Measurements from ENCODE around the gene KRTAP3-3. TPM values are rescaled to one million over a fixed set of nuclear protein-coding genes. Genes with fewer than 3 reads are reported as not detected.

KRTAP3-3 gene
- total RNA-seq, 1 donor from 2014 or later: not detected

DNA sequence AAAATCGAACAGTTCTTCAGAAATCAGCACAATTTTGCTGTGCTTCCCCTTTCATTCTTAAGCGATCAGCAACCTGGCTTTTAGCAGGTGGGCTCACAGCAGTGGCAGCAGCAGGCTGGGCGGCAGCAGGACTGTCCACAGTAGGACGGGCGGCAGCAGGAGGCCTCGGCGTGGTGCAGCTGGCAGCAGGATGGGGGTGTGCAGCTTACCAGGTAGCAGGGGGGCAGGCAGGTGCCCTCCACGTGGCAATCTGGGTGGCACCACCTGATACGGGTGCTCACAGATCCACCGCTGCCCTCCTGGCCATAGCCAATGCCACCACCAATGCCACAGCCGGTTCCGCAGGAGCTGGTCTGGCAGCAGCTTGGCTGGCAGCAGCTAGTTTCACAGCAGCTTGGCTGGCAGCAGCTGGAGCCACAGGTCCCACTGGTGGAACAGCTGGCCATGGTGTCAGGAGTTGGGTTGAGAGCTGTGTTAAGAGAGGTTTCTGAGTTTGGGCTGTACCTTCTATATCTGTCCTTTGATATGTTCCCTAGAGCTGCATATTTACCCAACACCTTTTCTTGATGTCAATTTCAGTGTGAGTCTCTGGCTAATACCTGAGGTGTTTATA is 35.8 kb upstream of the KRTAP3-3 start, which contains the start of gene KRTAP1-4:
Gene KRTAP1-4, minus strand, starts transcription at position 563 of the 613 bp plus-strand sequence. Its CDS starts 117 bp downstream, at position 446.
- H3K4me3 ChIP-seq: no peak within 1 kb of the TSS
- DNase-seq (ENCODE audit: extremely low spot score in 2 of 2): no peak
- H3K27ac ChIP-seq: no peak within 1 kb of the TSS
- H3K4me1 ChIP-seq: peaks cover 9% of the 10 kb centered on the region
- intact Hi-C loops (cut with DNase I): no loop called here
- H3K36me3 ChIP-seq: no peaks in the 10 kb centered on the region
- H3K9me3 ChIP-seq: no peaks in the 10 kb centered on the region
- TF ChIP-seq POLR2AphosphoS5 (IDR thresholded peaks at IDR 0.05; ENCODE audit: insufficient read depth in 1 of 2, low read depth in 1 of 2) (no peak), POLR2A (IDR thresholded peaks at IDR 0.05) (no peak)
- TF ChIP-seq, protein P1, sequence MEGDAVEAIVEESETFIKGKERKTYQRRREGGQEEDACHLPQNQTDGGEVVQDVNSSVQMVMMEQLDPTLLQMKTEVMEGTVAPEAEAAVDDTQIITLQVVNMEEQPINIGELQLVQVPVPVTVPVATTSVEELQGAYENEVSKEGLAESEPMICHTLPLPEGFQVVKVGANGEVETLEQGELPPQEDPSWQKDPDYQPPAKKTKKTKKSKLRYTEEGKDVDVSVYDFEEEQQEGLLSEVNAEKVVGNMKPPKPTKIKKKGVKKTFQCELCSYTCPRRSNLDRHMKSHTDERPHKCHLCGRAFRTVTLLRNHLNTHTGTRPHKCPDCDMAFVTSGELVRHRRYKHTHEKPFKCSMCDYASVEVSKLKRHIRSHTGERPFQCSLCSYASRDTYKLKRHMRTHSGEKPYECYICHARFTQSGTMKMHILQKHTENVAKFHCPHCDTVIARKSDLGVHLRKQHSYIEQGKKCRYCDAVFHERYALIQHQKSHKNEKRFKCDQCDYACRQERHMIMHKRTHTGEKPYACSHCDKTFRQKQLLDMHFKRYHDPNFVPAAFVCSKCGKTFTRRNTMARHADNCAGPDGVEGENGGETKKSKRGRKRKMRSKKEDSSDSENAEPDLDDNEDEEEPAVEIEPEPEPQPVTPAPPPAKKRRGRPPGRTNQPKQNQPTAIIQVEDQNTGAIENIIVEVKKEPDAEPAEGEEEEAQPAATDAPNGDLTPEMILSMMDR (IDR thresholded peaks at IDR 0.05): no peak
- no peaks in the 10 kb centered on the region for H3K27me3 ChIP-seq

DNA sequence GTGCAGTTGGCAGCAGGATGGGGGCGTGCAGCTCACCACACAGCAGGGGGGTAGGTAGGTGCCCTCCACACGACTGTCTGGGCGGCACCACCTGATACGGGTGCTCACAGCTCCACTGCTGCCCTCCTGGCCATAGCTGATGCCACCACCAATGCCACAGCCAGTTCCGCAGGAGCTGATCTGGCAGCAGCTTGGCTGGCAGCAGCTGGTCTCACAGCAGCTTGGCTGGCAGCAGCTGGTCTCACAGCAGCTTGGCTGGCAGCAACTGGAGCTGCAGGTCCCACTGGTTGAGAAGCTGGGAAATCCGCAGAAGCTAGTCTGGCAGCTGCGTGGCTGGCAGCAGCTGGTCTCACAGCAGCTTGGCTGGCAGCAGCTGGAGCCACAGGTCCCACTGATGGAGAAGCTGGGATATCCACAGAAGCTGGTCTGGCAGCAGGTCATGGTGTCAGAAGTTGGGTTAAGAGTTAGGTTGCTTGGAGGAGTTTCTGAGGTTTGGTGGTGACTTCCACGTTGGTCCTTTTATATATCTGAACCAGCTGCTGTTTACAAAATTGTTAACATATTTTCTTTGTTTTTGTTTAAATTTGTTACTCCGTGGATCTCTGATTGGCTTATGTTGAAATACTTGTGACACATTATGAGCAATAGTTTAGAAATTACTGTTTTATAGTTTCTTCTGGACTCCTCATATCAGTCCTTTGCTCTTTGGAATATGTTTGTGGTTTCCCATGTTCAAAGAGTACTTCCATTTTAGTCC is 32.9 kb upstream of the KRTAP3-3 start, which contains the start of gene KRTAP1-5:
Gene KRTAP1-5, minus strand, starts transcription at position 494 of the 757 bp plus-strand sequence. Its CDS starts 53 bp downstream, at position 441.
- H3K27me3 ChIP-seq: no peaks in the 10 kb centered on the region
- no peaks in the 10 kb centered on the region for H3K36me3 ChIP-seq
- DNase-seq (ENCODE audit: extremely low spot score in 2 of 2): no peak
- H3K4me1 ChIP-seq: peaks cover 9% of the 10 kb centered on the region
- no peak within 1 kb of the TSS for H3K4me3 ChIP-seq
- intact Hi-C loops (cut with DNase I): no loop called here
- TF ChIP-seq POLR2AphosphoS5 (IDR thresholded peaks at IDR 0.05; ENCODE audit: insufficient read depth in 1 of 2, low read depth in 1 of 2): peak in 1 of 2 donors; percentile 58
- no peak for TF ChIP-seq POLR2A (IDR thresholded peaks at IDR 0.05)
- no peaks in the 10 kb centered on the region for H3K9me3 ChIP-seq
- peak within 1 kb of the TSS; percentile 48 for H3K27ac ChIP-seq

DNA sequence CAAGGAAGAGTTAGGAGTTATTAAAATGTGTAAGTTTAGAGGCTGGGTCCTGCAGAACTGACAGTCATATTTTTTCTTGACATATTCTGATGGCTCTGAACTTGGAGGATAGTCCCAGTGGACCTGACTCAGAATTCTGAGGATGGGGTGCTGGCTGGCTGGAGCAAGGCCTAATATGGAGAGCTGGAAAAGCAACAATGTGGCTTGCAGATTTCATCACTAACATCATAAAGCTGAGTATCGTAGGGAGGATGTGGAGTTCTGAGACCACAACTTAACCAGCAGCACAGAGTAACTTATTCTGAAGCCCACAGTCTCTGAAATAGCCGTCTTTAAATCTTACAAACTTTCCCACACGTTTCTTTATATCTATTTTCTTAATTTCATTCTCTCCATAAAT is 30.7 kb upstream of the KRTAP3-3 start:
- Histone ChIP-seq H3K36me3 (no peaks in the 10 kb centered on the region), H3K4me3 (no peak overlapping the region), H3K4me1 (peaks cover 9% of the 10 kb centered on the region), H3K27ac (no peak overlapping the region), H3K27me3 (no peaks in the 10 kb centered on the region), H3K9me3 (no peaks in the 10 kb centered on the region)
- intact Hi-C loops (cut with DNase I): no loop called here
- no peak for DNase-seq (ENCODE audit: extremely low spot score in 2 of 2)
- TF ChIP-seq, protein P1 (IDR thresholded peaks at IDR 0.05): no peak
- TF ChIP-seq POLR2A (IDR thresholded peaks at IDR 0.05) (no peak), POLR2AphosphoS5 (IDR thresholded peaks at IDR 0.05; ENCODE audit: insufficient read depth in 1 of 2, low read depth in 1 of 2) (no peak)

DNA sequence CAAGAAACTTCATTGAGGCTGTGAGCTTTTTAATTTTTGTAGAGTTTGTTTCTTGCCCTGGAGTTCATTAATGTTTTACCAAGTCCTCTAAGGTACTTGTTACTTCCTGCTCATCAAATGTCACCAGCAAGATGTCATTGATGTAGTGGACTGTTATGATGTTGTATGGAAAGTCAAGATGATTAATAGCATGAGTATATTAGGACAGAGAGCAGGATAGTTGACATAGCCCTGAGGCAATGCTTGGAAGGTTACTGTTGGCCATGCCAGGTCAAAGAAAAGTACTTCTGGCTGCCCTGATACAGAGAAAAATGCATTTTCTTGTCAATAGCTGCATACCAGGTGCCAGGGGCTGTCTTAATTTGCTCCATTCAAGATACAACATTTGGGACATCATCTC is 26.4 kb upstream of the KRTAP3-3 start:
- intact Hi-C loops (cut with DNase I): no loop called here
- no peaks in the 10 kb centered on the region for H3K4me1 ChIP-seq
- no peaks in the 10 kb centered on the region for H3K36me3 ChIP-seq
- no peaks in the 10 kb centered on the region for H3K27me3 ChIP-seq
- no peak overlapping the region for H3K4me3 ChIP-seq
- H3K9me3 ChIP-seq: no peaks in the 10 kb centered on the region
- H3K27ac ChIP-seq: no peak overlapping the region
- DNase-seq (ENCODE audit: extremely low spot score in 2 of 2): no peak
- TF ChIP-seq POLR2AphosphoS5 (IDR thresholded peaks at IDR 0.05; ENCODE audit: insufficient read depth in 1 of 2, low read depth in 1 of 2): no peak
- TF ChIP-seq POLR2A (IDR thresholded peaks at IDR 0.05): no peak
- TF ChIP-seq, protein P1 (IDR thresholded peaks at IDR 0.05): no peak

DNA sequence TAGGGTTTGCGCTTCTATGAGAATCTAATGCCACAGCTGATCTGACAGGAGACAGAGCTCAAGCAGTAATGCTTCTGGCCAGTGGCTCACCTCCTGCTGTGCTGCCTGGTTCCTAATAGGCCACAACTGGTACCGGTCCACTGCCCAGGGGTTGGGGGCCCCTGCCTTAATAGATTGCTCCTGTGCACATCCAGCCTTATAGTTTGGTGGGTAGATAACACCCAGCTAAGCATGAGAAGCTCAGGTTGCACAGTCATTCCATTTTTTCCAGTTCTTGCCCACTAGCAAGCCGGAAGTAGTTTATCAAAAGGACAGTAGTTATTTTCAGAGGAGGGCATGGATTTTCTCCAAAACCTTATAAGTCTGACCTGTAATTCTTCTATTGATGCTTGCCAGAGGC is 25.5 kb upstream of the KRTAP3-3 start:
- no peaks in the 10 kb centered on the region for H3K4me1 ChIP-seq
- H3K4me3 ChIP-seq: no peak overlapping the region
- H3K27me3 ChIP-seq: no peaks in the 10 kb centered on the region
- H3K36me3 ChIP-seq: no peaks in the 10 kb centered on the region
- H3K9me3 ChIP-seq: no peaks in the 10 kb centered on the region
- no peak overlapping the region for H3K27ac ChIP-seq
- intact Hi-C loops (cut with DNase I): no loop called here
- TF ChIP-seq POLR2AphosphoS5 (IDR thresholded peaks at IDR 0.05; ENCODE audit: insufficient read depth in 1 of 2, low read depth in 1 of 2) (no peak), POLR2A (IDR thresholded peaks at IDR 0.05) (no peak)
- TF ChIP-seq, protein P1 (IDR thresholded peaks at IDR 0.05): no peak
- DNase-seq (ENCODE audit: extremely low spot score in 2 of 2): no peak
